HG02610 (cell line): Measurements from ENCODE around the gene NKTR.

Experiments
- ATAC-seq: cut with Tn5 transposase; IDR thresholded peaks from one replicate; pipeline ENCODE4 v1.9.1; 2021; ENCODE audit warnings: mild to moderate bottlenecking, moderate library complexity; ENCODE audit not compliant: unreplicated experiment

Gene NKTR

DNA sequence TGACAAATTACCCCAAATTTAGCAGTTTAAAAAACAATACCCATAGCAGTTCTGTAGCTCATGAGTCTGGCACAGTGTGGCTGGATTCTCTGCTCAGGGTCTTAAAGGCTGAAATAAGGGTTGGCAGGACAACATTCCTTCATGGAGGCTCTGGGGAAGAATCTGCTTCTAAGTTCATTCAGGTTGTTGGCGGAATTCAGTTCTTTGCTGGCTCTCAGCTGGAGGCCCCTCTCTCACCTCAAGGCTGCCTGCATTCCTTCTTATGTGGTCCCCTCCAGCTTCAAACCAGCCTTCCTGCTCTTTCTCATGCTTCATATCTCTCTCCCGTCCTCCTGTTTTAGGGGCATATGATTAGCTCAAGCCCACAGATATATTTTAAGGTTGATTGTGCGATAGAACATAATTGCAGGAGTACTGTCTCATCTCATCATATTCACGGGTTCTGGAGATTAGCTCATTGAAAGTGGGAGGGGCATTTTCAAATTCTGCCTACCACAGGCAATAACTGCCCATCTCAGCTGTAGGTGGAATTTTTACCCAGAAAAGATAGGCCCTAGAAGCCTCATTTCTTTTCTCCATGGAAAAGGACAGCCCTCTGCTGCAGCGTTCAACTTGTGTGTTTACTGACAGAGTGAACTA is 47.5 kb downstream of the NKTR start:
- no peak for ATAC-seq

GRCh38 chr3:42649006-42649405 is 48.5 kb downstream of the NKTR start:
- ATAC-seq, result no peak

DNA sequence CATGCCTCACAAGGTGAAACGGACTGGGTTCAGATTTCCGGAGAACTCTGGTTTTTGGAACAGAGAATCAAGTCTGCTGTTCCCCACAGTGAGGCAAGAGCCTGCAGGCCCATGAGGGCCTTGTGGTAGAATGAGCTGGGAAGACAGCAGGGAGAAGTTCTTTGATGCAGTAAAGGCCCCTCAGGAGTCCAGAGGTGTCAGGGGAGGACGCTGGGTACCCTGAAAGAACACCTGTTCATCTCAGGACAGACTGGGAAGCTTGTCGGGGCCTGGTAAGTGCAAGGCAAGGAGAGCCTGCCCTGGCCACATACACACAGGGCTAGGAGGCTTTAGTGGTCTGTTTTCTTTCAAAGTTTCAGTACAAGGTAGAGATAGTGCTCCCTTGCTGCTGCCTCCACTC is 49.3 kb downstream of the NKTR start:
- no peak for ATAC-seq

GRCh38 chr3:42651248-42652091 is 51.0 kb downstream of the NKTR start:
- ATAC-seq, result no peak

DNA sequence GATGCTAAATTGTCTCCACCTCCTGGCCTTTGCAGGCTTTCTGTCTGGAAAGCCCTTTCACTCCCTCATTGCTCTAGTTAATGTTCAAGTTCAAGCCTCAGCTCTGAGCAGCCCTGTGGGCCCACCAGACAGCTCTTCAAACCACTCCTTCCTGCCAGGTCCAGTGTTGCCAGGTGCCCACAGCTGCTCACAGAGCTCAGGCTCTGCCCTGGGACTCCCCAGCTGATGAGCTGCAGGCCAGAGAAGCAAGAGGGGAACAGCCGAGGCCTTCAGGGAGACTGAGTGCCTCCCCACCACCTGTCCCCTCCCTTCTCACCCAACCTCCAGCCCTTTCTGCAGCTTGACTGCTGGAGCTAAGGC is 51.7 kb downstream of the NKTR start:
- no peak for ATAC-seq

- ATAC-seq, result peak; percentile 57
Measured at GRCh38 chr3:42652611-42653302, 52.3 kb downstream of the NKTR start.

- no peak for ATAC-seq
Measured at GRCh38 chr3:42653303-42653559, 52.7 kb downstream of the NKTR start.

- ATAC-seq, result no peak
Measured at GRCh38 chr3:42653560-42654330, 53.3 kb downstream of the NKTR start, which contains the start of gene ZBTB47. Gene ZBTB47 (plus strand): TSS chr3:42653697. CDS start chr3:42658356, 4,659 bp downstream.

- ATAC-seq, result no peak
Measured at GRCh38 chr3:42654331-42655201, 54.1 kb downstream of the NKTR start.

DNA sequence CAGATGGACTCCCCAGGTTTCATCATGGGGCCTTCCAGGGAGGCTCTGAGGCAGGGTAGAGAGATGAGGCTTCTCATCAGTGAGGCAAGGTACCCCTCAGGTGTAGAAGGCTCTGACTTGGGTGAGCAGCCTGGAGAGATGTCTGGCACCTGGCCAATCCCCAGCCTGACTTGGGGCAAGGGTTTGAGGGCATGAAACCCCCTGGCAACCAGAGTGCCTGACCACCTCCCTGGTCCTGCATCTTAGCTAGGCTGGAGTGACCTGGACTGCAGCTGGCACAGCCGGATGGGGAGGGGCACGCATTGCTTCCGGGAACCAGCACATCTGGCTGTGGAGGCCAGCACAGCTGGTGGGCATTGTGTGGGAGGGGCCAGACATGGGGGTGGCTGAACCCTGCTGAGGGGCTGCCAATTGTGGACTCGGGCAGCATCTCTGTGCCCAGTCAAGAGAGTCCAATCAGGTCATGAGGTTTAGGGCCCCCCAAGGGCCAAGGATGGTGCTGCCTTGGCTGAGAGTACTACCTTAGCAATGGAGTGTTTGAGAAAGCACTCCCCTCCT is 54.9 kb downstream of the NKTR start:
- ATAC-seq, result no peak

- no peak for ATAC-seq
Measured at GRCh38 chr3:42655980-42656679, 55.6 kb downstream of the NKTR start.

DNA sequence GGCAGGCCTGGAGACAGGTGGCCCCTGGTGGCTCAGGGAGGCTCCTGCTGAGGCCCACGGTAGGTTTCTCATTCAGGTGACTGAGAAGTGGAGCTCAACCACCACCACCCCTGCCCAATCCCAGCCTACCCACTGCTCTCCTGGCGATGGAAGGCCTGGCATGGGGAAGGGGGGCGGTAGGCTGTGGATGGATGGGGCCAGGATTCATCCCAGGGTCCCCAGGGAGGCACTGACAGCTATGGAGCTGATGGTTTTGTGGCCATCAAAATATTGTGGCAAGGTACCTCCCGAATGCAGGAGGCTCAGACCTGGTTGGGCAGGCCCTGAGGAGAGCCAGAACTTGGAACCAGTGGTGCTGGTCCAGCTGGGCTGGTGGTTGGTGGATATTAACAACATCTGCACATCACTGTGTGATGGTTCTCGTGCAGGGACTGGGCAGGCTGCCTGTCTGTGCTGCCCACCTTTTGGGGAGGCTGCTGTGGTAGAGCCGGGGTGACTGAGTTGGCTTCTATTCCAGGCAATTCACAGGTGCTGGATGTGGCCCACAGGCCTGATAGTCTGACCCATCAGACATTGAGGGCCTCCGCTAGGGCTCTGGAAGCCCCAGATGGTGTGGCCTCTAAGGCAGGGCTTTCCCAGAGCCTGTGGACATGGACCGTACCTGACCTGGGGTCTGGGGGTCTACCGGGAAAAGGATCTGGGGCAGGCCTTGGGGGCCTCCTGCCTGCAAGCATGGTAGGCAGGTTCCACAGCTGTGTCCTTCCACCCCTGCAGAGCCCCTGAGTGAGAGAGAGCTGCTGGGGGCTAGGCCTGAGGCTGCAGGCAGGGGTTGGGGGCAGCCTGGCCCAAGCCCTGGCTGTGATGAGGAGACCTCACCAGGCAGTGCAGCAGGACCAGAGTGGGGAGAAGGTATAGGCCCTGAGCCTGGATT is 56.5 kb downstream of the NKTR start:
- no peak for ATAC-seq

DNA sequence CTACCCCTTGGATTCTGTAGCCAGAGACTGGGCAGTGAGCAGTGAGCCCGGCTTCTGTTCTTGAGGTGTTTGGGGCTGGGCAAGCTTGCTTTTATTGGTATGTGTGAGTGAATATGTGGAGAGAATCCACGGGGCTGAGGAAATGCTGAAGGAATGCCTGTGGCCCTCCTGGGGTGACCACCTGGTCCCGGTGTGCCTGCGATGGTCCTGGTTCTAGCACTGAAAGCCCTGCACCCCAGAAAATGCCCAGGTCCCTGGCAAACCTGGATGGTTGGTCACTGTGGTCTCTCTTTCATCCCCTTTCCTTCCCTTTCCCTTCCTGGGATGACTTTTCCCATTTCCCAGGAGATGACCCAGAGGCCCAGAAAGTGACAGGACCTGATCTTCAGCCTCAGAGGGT is 57.2 kb downstream of the NKTR start:
- ATAC-seq, result no peak

DNA sequence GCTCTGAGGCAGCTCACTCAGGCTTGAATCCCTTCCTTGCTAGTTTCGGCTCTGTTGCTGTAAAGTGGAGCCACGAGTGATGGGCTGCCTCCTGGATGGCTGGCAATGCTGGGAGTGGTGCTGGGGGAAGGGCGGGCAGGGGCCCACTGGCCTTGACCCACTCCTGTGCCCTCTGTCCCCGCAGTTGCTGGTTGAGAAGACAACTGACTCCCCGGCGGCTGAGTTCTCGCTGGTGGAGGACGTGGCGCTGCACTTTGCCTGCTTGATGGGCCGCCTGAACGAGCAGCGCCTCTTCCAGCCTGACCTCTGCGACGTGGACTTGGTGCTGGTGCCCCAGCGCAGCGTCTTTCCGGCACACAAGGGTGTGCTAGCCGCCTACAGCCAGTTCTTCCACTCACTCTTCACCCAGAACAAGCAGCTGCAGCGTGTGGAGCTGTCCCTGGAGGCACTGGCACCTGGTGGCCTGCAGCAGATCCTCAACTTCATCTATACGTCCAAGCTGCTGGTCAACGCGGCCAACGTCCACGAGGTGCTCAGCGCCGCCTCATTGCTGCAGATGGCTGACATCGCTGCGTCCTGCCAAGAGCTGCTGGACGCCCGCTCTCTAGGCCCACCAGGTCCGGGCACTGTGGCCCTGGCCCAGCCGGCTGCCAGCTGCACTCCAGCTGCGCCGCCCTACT is 57.7 kb downstream of the NKTR start:
- ATAC-seq, result no peak

- ATAC-seq, result no peak
Measured at GRCh38 chr3:42658771-42659390, 58.4 kb downstream of the NKTR start.

DNA sequence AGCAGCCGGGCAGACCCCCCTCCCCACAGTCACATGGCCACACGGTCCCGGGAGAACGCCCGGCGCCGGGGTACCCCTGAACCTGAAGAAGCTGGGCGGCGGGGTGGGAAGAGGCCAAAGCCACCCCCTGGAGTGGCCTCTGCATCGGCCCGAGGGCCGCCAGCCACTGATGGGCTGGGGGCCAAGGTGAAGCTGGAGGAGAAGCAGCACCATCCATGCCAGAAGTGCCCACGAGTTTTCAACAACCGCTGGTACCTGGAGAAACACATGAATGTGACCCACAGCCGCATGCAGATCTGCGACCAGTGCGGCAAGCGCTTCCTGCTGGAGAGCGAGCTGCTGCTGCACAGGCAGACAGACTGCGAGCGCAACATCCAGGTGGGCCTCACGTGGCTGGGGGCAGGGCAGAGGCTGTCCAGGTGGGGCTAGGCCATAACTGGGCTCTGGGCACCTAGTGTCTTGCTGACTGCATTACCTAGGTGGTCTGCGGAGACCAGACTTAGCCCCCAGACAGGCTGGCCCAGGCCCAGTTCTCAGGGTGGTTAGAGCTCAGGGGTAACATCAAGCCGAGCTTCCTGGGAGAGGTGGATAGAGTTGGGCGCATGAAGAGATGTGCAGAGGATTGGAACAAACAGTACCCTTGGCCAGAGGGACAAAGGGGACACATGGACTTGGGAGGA is 59.1 kb downstream of the NKTR start:
- no peak for ATAC-seq
